NCI-H345 treated with DMSO at 0.1 percent for 48 hours (cell line): ENCODE measurements around the gene MAGI2.
"Not testable (repeated sequence)": the region's sequence is repeated elsewhere in the genome, so short reads cannot be mapped to it uniquely, and the experiment has no call there.

Experiments
- DNase-seq: peaks from one replicate; lab custom pipeline; 2025; ENCODE audit not compliant: unreplicated experiment; lab: John Stamatoyannopoulos, UW

Gene MAGI2

DNA sequence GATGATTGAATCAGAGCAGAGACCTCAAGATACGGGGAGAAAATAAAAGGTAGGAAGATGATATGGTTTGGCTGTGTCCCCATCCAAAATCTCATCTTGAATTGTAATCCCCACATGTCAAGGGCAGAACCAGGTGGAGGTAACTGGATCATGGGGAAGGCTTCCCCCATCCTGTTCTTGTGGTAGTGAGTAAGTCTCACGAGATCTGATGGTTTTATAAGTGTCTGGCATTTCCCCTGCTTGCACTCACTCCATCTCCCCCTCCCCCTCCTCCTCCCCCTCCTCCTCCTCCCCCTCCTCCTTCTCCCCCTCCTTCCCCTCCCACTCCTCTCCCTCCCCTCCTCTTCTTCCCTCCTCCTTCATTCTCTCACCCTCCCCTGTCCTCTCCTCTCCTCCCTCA is 950.2 kb downstream of the MAGI2 start:
- not testable (repeated sequence) for DNase-seq

- DNase-seq = no peak
These were observed 952.4 kb downstream of the MAGI2 start for GRCh38 chr7:78501064-78501463.

GRCh38 chr7:78499971-78500370 is 953.5 kb downstream of the MAGI2 start:
- DNase-seq = no peak

GRCh38 chr7:78499283-78499682 is 954.2 kb downstream of the MAGI2 start:
- no peak for DNase-seq

DNA sequence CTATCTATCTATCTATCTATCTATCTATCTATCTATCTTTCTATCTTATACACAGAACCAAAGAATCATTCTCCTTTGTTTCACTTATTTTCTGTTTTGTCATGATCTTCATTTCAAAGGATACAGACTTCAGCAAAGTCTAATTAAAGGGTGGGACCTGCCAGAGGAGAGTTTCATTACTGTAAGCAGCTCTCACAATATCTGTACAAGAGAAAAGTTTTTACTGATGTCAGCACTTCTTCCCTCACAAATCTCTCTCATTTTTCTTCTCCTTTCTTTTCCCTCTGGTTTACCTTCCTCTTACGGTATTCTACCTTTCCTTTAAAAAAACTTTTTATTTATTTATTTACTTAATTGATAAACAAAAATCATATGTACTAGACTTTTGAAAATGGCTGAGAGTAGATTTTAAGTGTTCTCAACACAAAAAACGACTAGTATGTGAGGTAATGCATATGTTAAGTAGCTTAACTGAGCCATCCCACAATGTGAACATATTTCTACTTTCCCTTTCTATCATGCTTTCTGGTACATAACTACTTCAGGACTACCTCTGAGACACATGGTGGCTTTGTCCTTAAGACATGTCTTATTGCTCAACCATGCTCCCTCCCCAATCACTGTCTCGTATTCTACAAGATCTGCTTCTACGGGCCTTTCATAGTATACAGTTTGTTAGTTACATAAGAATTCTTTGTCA is 955.6 kb downstream of the MAGI2 start:
- DNase-seq = no peak

DNA sequence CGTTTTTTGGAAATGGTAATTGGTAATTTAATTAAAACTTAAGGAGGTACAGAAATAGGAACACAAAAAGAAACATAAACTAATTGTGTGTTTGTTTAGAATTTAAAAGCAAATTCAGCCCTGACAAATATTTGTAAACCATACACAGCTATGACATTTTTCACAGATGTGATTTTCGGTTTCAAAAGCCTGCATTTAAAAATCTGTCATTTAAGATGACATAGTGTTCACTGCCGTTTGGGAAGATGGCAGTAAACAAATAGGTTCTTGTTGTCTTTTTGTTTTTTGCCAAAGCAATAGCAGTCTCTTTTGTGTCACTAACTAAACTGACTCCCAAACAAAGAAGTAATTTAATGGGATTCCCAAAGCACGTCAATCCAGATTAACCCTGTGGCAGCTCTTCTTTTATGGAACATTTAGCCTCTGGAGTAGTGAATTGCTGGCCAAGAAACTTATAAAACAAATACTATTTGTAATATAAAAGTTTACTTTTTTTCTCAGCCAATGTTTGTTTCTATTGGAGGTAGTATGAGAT is 957.3 kb downstream of the MAGI2 start:
- DNase-seq = no peak

GRCh38 chr7:78493401-78493800 is 960.1 kb downstream of the MAGI2 start:
- no peak for DNase-seq

GRCh38 chr7:78492146-78492545 is 961.3 kb downstream of the MAGI2 start:
- no peak for DNase-seq

DNA sequence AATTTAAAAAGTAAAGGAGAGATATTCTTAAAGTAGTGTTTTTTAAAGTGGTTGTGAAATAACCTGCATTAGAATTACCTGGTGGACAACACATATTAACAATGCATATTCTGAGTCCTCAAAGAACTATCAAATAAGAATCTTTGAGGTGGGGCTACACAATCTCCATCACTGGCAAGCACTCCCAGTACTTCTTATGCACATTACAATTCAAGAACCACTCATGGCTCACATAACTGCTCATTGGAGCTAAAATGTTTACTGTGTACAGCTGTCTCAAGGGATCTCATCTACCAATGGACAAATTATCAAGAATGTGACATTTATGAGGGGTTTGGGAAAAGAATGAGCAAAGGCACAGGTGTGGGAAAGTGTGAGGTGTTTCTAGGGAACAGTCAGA is 962.9 kb downstream of the MAGI2 start:
- no peak for DNase-seq

DNA sequence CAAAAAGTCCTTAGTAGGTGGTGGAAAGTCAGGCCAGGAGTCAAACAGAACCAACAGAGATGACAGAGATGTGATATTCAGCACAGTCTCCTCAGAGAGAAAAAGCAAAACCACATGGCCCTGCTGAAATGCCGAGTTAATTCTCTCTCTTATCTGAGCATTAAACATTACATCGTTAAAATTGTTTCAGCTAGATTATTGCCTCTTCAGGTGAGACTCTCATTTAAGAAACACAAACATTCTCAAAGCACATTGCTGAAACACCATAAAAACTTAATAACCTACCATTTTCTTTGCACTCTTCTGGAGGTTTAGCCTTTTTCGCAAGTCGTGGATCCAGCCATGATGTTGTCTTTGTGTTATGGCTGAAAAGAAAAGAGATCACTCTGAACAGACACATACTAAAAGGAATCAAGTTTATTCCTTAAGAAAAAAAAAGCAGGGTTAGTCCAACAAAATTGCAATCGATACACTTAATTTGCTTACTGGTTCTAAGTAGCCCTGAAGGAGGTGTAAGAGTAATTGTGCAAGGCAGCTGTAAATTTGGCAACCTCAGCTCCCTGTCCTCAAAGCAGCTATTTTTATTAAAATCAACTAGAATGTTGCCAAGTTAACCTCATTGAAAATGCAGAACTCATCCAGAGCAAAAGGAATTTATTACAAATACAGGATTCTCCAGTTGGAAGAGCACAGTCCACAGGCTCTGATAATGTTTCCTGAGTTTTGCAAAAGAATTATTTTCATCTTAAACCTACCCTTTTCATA is 963.8 kb downstream of the MAGI2 start:
- DNase-seq = no peak

DNA sequence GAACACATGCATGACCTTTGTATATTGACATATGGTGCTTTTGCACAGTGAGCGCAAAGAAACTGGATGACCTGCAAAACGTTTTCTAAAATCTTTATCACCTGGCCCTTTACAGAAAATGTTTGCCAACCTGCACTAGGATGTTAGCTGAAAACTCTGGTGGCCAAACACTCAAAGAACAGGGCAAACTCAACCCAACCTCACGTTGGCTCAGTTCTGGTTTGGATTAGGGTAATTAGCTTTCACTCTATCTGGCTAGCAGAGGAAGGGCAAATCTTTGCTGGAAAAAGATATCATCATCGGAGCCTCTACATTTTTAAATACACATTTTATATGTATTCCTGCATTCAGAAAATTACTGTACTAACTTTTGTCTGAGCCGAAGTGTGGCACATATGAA is 966.0 kb downstream of the MAGI2 start:
- no peak for DNase-seq

- DNase-seq = no peak
These were observed 974.1 kb downstream of the MAGI2 start for GRCh38 chr7:78479348-78479747.

- no peak for DNase-seq
These were observed 976.5 kb downstream of the MAGI2 start for GRCh38 chr7:78476851-78477405.

GRCh38 chr7:78473571-78474301 is 979.7 kb downstream of the MAGI2 start:
- no peak for DNase-seq

- no peak for DNase-seq
These were observed 980.4 kb downstream of the MAGI2 start for GRCh38 chr7:78473021-78473420.

DNA sequence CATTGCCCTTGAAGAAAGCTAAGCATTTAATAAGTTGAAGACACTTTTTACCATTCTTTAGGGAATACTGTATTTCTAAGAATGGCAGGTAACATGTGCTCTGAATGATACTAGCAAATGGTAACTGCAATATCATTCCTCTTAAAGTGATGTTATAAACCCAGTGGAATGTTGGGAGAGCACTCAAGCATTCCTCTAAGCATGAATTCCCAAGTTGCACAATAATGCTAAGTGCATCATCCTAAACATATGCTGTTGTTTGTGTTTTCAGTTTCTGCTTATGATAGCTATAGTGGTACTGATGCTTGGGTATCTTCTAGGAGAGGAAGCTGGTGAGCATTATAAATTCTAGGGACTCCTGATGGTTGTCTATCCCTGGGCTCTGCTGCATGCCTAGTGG is 980.9 kb downstream of the MAGI2 start:
- no peak for DNase-seq

DNA sequence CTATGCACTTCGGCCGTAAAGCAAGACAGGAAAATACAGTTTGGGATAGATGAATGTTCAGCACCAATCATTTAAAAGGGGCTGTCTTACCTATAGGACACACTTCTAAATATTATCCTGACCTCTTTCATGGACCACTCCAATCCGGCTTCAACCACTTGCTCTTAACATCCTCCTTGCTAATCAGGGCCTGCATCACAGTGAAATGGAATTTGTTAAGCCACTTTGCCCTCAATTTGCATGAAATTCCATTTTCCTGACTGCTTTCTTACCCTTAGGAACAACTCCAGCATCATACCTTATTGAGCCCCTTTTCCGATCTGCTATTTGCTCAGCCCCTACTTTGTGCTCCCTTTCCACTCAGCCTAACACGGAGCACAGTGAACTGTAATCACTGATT is 987.6 kb downstream of the MAGI2 start:
- no peak for DNase-seq

DNA sequence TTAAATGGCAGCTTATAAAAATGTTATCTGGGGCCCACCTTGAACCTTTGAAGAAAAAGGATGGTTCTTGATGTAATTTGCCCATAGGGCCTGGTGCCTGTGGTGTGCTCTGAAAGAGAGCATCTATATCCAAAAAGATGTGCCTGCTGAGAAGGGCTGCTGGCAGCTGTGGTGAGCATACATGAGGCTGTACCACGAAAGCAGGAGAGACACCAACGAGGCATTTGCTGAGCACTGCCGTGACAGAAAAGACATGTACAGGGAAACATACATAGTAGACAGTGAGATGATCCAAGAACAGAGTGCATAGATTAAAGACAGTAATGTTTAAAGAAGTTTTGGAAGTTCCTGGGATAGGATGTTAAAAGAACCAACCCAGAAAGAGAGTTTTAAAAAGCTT is 990.4 kb downstream of the MAGI2 start:
- no peak for DNase-seq

DNA sequence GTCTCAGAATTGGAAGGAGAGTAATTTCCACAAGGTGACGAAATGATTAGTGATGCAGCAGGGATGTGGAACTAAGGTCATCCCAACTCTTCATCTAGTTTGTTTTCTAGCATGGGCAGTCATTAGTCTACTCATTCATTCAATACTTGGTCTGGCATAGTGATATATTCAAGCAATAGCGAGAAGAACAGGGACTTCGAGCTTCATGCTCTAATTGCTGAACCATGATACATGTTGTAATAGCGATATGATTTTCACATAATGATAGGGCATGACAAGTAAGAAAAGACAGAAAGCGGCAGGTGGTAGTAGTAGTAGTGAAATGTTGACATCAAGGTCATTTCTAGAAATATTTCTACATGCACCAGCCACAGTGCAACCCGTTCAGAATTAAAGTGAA is 1002.8 kb downstream of the MAGI2 start:
- no peak for DNase-seq

- DNase-seq = no peak
These were observed 1004.6 kb downstream of the MAGI2 start for GRCh38 chr7:78448911-78449310.

GRCh38 chr7:78444267-78444666 is 1009.2 kb downstream of the MAGI2 start:
- DNase-seq = no peak
